DMS114 treated with DMSO at 0.1 percent for 48 hours (cell line): ENCODE data around the gene KLRG1.
A peak's percentile ranks its signal among the peaks of the same experiment; 100 is the strongest.

ENCODE experiments used
- DNase-seq: peaks from one replicate; lab custom pipeline; 2025; ENCODE audit not compliant: unreplicated experiment; lab: John Stamatoyannopoulos, UW

The KLRG1 gene

DNA sequence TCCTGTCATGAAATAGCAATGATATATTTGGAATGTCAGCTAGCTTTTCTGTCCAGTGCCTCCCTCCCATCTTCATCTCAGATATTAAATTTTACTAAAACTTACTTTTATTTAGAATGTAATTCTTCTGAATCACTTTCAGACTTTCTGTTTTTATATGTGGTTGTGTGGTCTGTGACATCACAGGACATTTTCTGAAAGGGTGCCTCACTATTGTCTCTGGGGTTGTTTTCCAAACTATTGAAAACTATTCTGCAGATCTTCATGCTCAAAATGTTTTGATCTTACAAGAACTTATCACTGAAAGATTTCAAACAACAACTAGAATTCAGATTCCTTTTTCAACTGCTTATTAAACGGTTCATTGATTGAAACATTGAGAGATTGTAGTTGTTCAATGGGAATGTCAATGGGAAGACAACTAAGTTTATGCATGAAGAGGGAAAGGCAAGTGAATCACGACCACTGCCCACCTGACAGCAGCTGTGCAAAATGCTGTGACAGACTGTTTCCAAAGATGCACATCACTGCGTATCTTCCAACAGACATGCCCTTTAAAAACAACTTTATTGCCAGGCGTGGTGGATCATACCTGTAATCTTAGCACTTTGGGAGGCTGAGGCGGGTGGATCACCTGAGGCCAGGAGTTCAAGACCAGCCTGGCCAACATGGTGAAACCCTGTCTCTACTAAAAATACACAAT, 51.3 kb downstream of the KLRG1 start:
- no peak for DNase-seq

DNA sequence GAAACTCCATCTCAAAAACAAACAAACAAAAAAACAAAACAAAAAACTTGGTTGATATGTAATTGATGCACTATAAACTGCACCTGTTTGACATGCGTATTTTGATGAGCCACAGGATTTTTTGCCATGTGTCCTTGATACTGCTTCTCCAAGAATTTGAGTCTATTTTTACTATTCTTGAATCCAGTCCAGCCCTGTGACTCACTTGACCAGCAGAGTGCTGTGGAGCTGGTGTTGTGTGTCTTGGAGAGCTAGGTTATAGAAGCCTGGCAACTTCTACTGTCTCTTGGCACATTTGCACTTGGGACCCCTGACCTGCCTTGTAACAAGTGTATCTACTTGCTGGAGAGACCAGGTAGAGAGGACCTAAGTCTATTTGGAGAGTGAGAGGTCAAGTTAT, 52.0 kb downstream of the KLRG1 start:
- no peak for DNase-seq

GRCh38 chr12:9043766-9044165, 54.4 kb downstream of the KLRG1 start:
- no peak for DNase-seq

- DNase-seq, result no peak
Measured at GRCh38 chr12:9047105-9047504, 57.8 kb downstream of the KLRG1 start.

DNA sequence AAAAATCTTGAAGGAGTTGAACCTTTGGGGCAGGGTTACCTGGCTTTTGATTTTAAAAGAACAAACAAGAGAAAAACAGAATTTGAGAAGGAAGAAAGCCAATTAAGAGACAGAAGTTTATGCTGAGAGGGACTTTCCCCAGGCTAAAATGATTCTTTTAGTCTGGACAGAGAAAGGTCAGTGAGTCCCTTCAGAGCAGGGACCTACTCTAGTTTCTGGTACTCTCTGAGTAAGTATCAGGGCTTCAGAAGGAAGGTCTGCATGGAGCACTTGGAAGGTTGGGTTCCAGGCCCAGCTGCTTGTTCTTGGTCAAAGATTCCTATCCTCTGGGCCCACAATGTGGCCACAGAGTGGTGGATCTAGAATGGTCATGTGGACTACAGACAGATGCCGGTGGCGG, 59.6 kb downstream of the KLRG1 start:
- no peak for DNase-seq

GRCh38 chr12:9049520-9050133, 60.3 kb downstream of the KLRG1 start:
- peak; percentile 41 for DNase-seq

GRCh38 chr12:9050521-9051157, 61.3 kb downstream of the KLRG1 start:
- no peak for DNase-seq

GRCh38 chr12:9051158-9051550, 61.8 kb downstream of the KLRG1 start:
- DNase-seq, result no peak

- DNase-seq, result no peak
Measured at GRCh38 chr12:9052610-9053009, 63.3 kb downstream of the KLRG1 start.
